ENCODE results near the gene SPATA6. TPM values are rescaled to one million over a fixed set of nuclear protein-coding genes. Genes with fewer than 3 reads are reported as not detected.
"Not testable (repeated sequence)": the region's sequence is repeated elsewhere in the genome, so short reads cannot be mapped to it uniquely, and the experiment has no call there.

The SPATA6 gene
- total RNA-seq, 4 donors from 2014 or later = 20.9 to 41.5 (median 34.0) TPM

GRCh38 chr1:48333316-48333715, 138.7 kb downstream of the SPATA6 start:
- Histone ChIP-seq H3K4me1 (no peaks in the 10 kb centered on the region), H3K4me3 (replicated peaks in 1 of 3) (no peak overlapping the region), H3K27me3 (no peaks in the 10 kb centered on the region), H3K9me3 (no peaks in the 10 kb centered on the region), H3K27ac (no peak overlapping the region), H3K36me3 (no peaks in the 10 kb centered on the region)
- no peak for DNase-seq
- TF ChIP-seq CTCF (IDR thresholded peaks at IDR 0.05) (no peak), POLR2A (IDR thresholded peaks at IDR 0.05) (no peak)
- WGBS, 2 donors = 46 to 50% methylated on average over 2 of the region's 2 CpGs
- intact Hi-C loops (cut with DNase I) = no loop called here

GRCh38 chr1:48332115-48332514, 139.9 kb downstream of the SPATA6 start:
- 86 to 89% methylated on average over 2 of the region's 2 CpGs for WGBS, 2 donors
- intact Hi-C loops (cut with DNase I) = no loop called here
- H3K27ac ChIP-seq = no peak overlapping the region
- no peaks in the 10 kb centered on the region for H3K36me3 ChIP-seq
- TF ChIP-seq CTCF (IDR thresholded peaks at IDR 0.05) (no peak), POLR2A (IDR thresholded peaks at IDR 0.05) (no peak)
- no peaks in the 10 kb centered on the region for H3K4me1 ChIP-seq
- no peaks in the 10 kb centered on the region for H3K9me3 ChIP-seq
- no peak overlapping the region for H3K4me3 ChIP-seq (replicated peaks in 1 of 3)
- H3K27me3 ChIP-seq = no peaks in the 10 kb centered on the region
- no peak for DNase-seq

- Histone ChIP-seq H3K9me3 (no peaks in the 10 kb centered on the region), H3K4me1 (no peaks in the 10 kb centered on the region), H3K27me3 (no peaks in the 10 kb centered on the region), H3K27ac (no peak overlapping the region), H3K36me3 (peaks cover 6 to 7% of the 10 kb centered on the region in 2 donors), H3K4me3 (replicated peaks in 1 of 3) (no peak overlapping the region)
- TF ChIP-seq CTCF (IDR thresholded peaks at IDR 0.05) = no peak
- no peak for TF ChIP-seq POLR2A (IDR thresholded peaks at IDR 0.05)
- WGBS, 2 donors = 100% methylated on average over 2 of the region's 2 CpGs; no CpG with 5 or more reads in 1 of the 2 donors
- intact Hi-C loops (cut with DNase I) = no loop called here
- no peak for DNase-seq
These were observed 142.1 kb downstream of the SPATA6 start for GRCh38 chr1:48329905-48330304.

GRCh38 chr1:48329486-48329885, 142.5 kb downstream of the SPATA6 start:
- Histone ChIP-seq H3K9me3 (no peaks in the 10 kb centered on the region), H3K4me1 (no peaks in the 10 kb centered on the region), H3K27me3 (no peaks in the 10 kb centered on the region), H3K36me3 (peaks cover 6 to 9% of the 10 kb centered on the region in 2 donors), H3K4me3 (replicated peaks in 1 of 3) (no peak overlapping the region), H3K27ac (no peak overlapping the region)
- intact Hi-C loops (cut with DNase I) = no loop called here
- TF ChIP-seq CTCF (IDR thresholded peaks at IDR 0.05) = no peak
- TF ChIP-seq POLR2A (IDR thresholded peaks at IDR 0.05) = no peak
- no peak for DNase-seq
- WGBS, 2 donors = 89 to 92% methylated on average over 7 of the region's 7 CpGs

- 91 to 96% methylated on average over 11 of the region's 11 CpGs for WGBS, 2 donors
- DNase-seq; H3K27ac ChIP-seq; H3K27me3 ChIP-seq; intact Hi-C loops (cut with DNase I); H3K36me3 ChIP-seq; H3K4me1 ChIP-seq; H3K9me3 ChIP-seq; H3K4me3 ChIP-seq (replicated peaks in 1 of 3): not testable (repeated sequence)
These were observed 160.2 kb downstream of the SPATA6 start for GRCh38 chr1:48311829-48312228.

GRCh38 chr1:48309564-48310082, 162.4 kb downstream of the SPATA6 start:
- Histone ChIP-seq H3K27me3 (no peaks in the 10 kb centered on the region), H3K36me3 (no peaks in the 10 kb centered on the region), H3K27ac (no peak overlapping the region), H3K9me3 (no peaks in the 10 kb centered on the region), H3K4me3 (replicated peaks in 1 of 3) (no peak overlapping the region), H3K4me1 (no peaks in the 10 kb centered on the region)
- DNase-seq = no peak
- intact Hi-C loops (cut with DNase I) = no loop called here
- WGBS, 2 donors = 65 to 82% methylated on average over 2 of the region's 2 CpGs
- no peak for TF ChIP-seq CTCF (IDR thresholded peaks at IDR 0.05)
- TF ChIP-seq POLR2A (IDR thresholded peaks at IDR 0.05) = no peak
